ENCODE results near the gene DCPS. TPM values are rescaled to one million over a fixed set of nuclear protein-coding genes. Genes with fewer than 3 reads are reported as not detected.
A peak's percentile ranks its signal among the peaks of the same experiment; 100 is the strongest.

The DCPS gene
- total RNA-seq, 3 donors from 2014 or later (not counting 1 experiment from before 2014, with no cell fraction given) = 20.1 to 25.8 (median 23.1) TPM

- intact Hi-C loops (cut with micrococcal nuclease) = loop anchor here (1.0 kb wide), 1 partner anchor 82 kb away; no protein-coding TSS in a partner anchor
- Mint-ChIP-seq H3K27ac (peak overlapping the region; percentile 87 to 91), H3K9me3 (no peaks in the 10 kb centered on the region), H3K36me3 (no peaks in the 10 kb centered on the region), H3K4me3 (peak overlapping the region; percentile 75), H3K4me1 (peaks cover 46% of the 10 kb centered on the region in 2 donors), H3K27me3 (ENCODE audit: low read depth in 2 of 2) (no peaks in the 10 kb centered on the region)
- Histone ChIP-seq H3K27ac (ENCODE audit: low read length) (no peak overlapping the region), H3K4me1 (ENCODE audit: control insufficient read depth, insufficient read depth, low read length) (peaks cover 24% of the 10 kb centered on the region), H3K36me3 (ENCODE audit: control insufficient read depth, insufficient read depth, low read length) (no peaks in the 10 kb centered on the region), H3K27me3 (ENCODE audit: control insufficient read depth, insufficient read depth, low read length) (no peaks in the 10 kb centered on the region), H3K4me3 (ENCODE audit: low read length) (no peak overlapping the region), H3K9me3 (ENCODE audit: control insufficient read depth, insufficient read depth, low read length) (no peaks in the 10 kb centered on the region)
- WGBS (ENCODE audit: insufficient coverage) = 41% methylated on average over 8 of the region's 8 CpGs
- ATAC-seq (peak; percentile 53 to 75 (median 64)), DNase-seq (peak in 1 of 2 donors; percentile 9)
- TF ChIP-seq CTCF (IDR thresholded peaks at IDR 0.05) = no peak
These were observed 88.2 kb downstream of the DCPS start for GRCh38 chr11:126391970-126392632.

GRCh38 chr11:126392633-126393013 lies 88.8 kb downstream of the DCPS start:
- Histone ChIP-seq H3K4me3 (ENCODE audit: low read length) (no peak overlapping the region), H3K36me3 (ENCODE audit: control insufficient read depth, insufficient read depth, low read length) (no peaks in the 10 kb centered on the region), H3K4me1 (ENCODE audit: control insufficient read depth, insufficient read depth, low read length) (peaks cover 24% of the 10 kb centered on the region), H3K27ac (ENCODE audit: low read length) (peak overlapping the region; percentile 0), H3K27me3 (ENCODE audit: control insufficient read depth, insufficient read depth, low read length) (no peaks in the 10 kb centered on the region), H3K9me3 (ENCODE audit: control insufficient read depth, insufficient read depth, low read length) (no peaks in the 10 kb centered on the region)
- Mint-ChIP-seq H3K4me3 (peak overlapping the region; percentile 75), H3K27ac (peak overlapping the region; percentile 87 to 91), H3K9me3 (no peaks in the 10 kb centered on the region), H3K4me1 (peaks cover 48 to 49% of the 10 kb centered on the region in 2 donors), H3K27me3 (ENCODE audit: low read depth in 2 of 2) (no peaks in the 10 kb centered on the region), H3K36me3 (no peaks in the 10 kb centered on the region)
- TF ChIP-seq CTCF (IDR thresholded peaks at IDR 0.05) = no peak
- intact Hi-C loops (cut with micrococcal nuclease) = loop anchor here (1.0 kb wide), 1 partner anchor 82 kb away; no protein-coding TSS in a partner anchor
- DNase-seq (no peak), ATAC-seq (peak; percentile 28 to 55 (median 36))
- 0% methylated on average over 1 of the region's 4 CpGs for WGBS (ENCODE audit: insufficient coverage)

- H3K27me3 Mint-ChIP-seq (ENCODE audit: low read depth in 2 of 2) = no peaks in the 10 kb centered on the region
- Histone ChIP-seq H3K27me3 (ENCODE audit: control insufficient read depth, insufficient read depth, low read length) (no peaks in the 10 kb centered on the region), H3K27ac (ENCODE audit: low read length) (peak overlapping the region; percentile 0), H3K4me1 (ENCODE audit: control insufficient read depth, insufficient read depth, low read length) (peaks cover 24% of the 10 kb centered on the region), H3K9me3 (ENCODE audit: control insufficient read depth, insufficient read depth, low read length) (no peaks in the 10 kb centered on the region), H3K36me3 (ENCODE audit: control insufficient read depth, insufficient read depth, low read length) (no peaks in the 10 kb centered on the region), H3K4me3 (ENCODE audit: low read length) (no peak overlapping the region)
- no peaks in the 10 kb centered on the region for H3K36me3 Mint-ChIP-seq
- H3K27ac Mint-ChIP-seq = peak overlapping the region; percentile 87 to 91
- no peak for DNase-seq
- H3K4me1 Mint-ChIP-seq = peaks cover 47 to 53% of the 10 kb centered on the region in 2 donors
- ATAC-seq = no peak
- H3K4me3 Mint-ChIP-seq = peak overlapping the region; percentile 75
- intact Hi-C loops (cut with micrococcal nuclease) = no loop called here
- no peak for TF ChIP-seq CTCF (IDR thresholded peaks at IDR 0.05)
- WGBS (ENCODE audit: insufficient coverage) = 75% methylated on average over 5 of the region's 5 CpGs
- no peaks in the 10 kb centered on the region for H3K9me3 Mint-ChIP-seq
These were observed 89.3 kb downstream of the DCPS start for GRCh38 chr11:126393143-126393542.
